Thoracic aorta (tissue), 2 donors: Measurements from ENCODE around the gene AKAP8L. TPM values are rescaled to one million over a fixed set of nuclear protein-coding genes. Genes with fewer than 3 reads are reported as not detected.

Source experiments
- ATAC-seq: fragments of 150-250 bp; one replicate; pipeline ENCODE4 v1.8.0; 2017; ENCODE audit warnings: low read depth; ENCODE audit not compliant: insufficient number of reproducible peaks, low FRiP score
- DNase-seq: peaks from one replicate; pipeline ENCODE4 v3.0.0-alpha.2; 2020; ENCODE audit warnings: low spot score
- H3K27ac ChIP-seq, 2 donors: fragments of 200-600 bp; sonication (generic); 1 replicate in 1 of 2; 2 replicates in 1 of 2; pipeline ENCODE4 v1.5.1; 2016; ENCODE audit warnings: mild to moderate bottlenecking in 2 of 2, moderate library complexity in 2 of 2
- H3K27me3 ChIP-seq: fragments of 200-600 bp; sonication (generic); replicated peaks from 2 replicates; pipeline ENCODE4 v1.6.0; 2016; ENCODE audit warnings: mild to moderate bottlenecking; ENCODE audit not compliant: insufficient read depth
- H3K36me3 ChIP-seq: fragments of 200-600 bp; sonication (generic); one replicate; pipeline ENCODE4 v1.5.1; 2016
- H3K4me1 ChIP-seq, 2 donors: fragments of 200-600 bp; sonication (generic); 1 replicate in 1 of 2; 2 replicates in 1 of 2; pipeline versions ENCODE4 v1.5.1 to v1.6.0; 2016; ENCODE audit warnings: low read depth in 2 of 2, mild to moderate bottlenecking in 1 of 2; ENCODE audit not compliant: control insufficient read depth in 1 of 2
- H3K4me3 ChIP-seq: fragments of 200-600 bp; sonication (generic); 2 replicates; pipeline ENCODE4 v1.5.1; 2016; ENCODE audit warnings: mild to moderate bottlenecking
- H3K9me3 ChIP-seq: fragments of 200-600 bp; sonication (generic); 2 replicates; pipeline ENCODE4 v1.5.1; 2016
- CTCF ChIP-seq: fragments of 200-600 bp; sonication (generic); IDR thresholded peaks from one replicate; pipeline ENCODE4 v1.5.1; 2019; ENCODE audit warnings: antibody characterized with exemption
- total RNA-seq, 2 donors: library from RNA; depleted of rRNA; stranded (reverse); fragments of >200 nt; gene quantifications; one replicate each; pipeline versions ENCODE4 v1.1.0 to v1.2.3, GENCODE V29; 2016

Gene AKAP8L
- total RNA-seq, 2 donors from 2014 or later: 163 to 247 TPM

GRCh38 chr19:15426485-15427349 is 7.9 kb upstream of the AKAP8L start:
- no peak for ATAC-seq
- Histone ChIP-seq H3K27ac (no peak overlapping the region), H3K9me3 (no peaks in the 10 kb centered on the region), H3K36me3 (peaks cover 65% of the 10 kb centered on the region), H3K4me1 (peaks cover 17 to 33% of the 10 kb centered on the region in 2 donors), H3K4me3 (no peak overlapping the region), H3K27me3 (no peaks in the 10 kb centered on the region)
- DNase-seq: no peak
- no peak for TF ChIP-seq CTCF

GRCh38 chr19:15425321-15425950 is 6.6 kb upstream of the AKAP8L start:
- Histone ChIP-seq H3K4me3 (no peak overlapping the region), H3K27me3 (no peaks in the 10 kb centered on the region), H3K27ac (no peak overlapping the region), H3K9me3 (no peaks in the 10 kb centered on the region), H3K4me1 (peaks cover 4 to 22% of the 10 kb centered on the region in 2 donors), H3K36me3 (peaks cover 62% of the 10 kb centered on the region)
- DNase-seq (no peak), ATAC-seq (no peak)
- no peak for TF ChIP-seq CTCF

- no peak for TF ChIP-seq CTCF
These were observed 6.0 kb upstream of the AKAP8L start for GRCh38 chr19:15424692-15425272.

GRCh38 chr19:15424121-15424520 is 5.3 kb upstream of the AKAP8L start:
- H3K4me3 ChIP-seq: no peak overlapping the region
- H3K36me3 ChIP-seq: peaks cover 61% of the 10 kb centered on the region
- no peak overlapping the region for H3K27ac ChIP-seq
- DNase-seq (no peak), ATAC-seq (no peak)
- H3K27me3 ChIP-seq: no peaks in the 10 kb centered on the region
- no peak for TF ChIP-seq CTCF
- H3K9me3 ChIP-seq: no peaks in the 10 kb centered on the region
- peaks cover 2 to 23% of the 10 kb centered on the region in 2 donors for H3K4me1 ChIP-seq

More at GRCh38 chr19:15424692-15425272, 6.0 kb upstream of the AKAP8L start:
- Histone ChIP-seq H3K4me3 (no peak overlapping the region), H3K36me3 (peaks cover 61% of the 10 kb centered on the region), H3K4me1 (peaks cover 2 to 19% of the 10 kb centered on the region in 2 donors), H3K27me3 (no peaks in the 10 kb centered on the region), H3K9me3 (no peaks in the 10 kb centered on the region), H3K27ac (no peak overlapping the region)
- DNase-seq: no peak
- no peak for ATAC-seq

GRCh38 chr19:15423130-15423529 is 4.3 kb upstream of the AKAP8L start:
- DNase-seq (no peak), ATAC-seq (no peak)
- peaks cover 2 to 23% of the 10 kb centered on the region in 2 donors for H3K4me1 ChIP-seq
- H3K27me3 ChIP-seq: no peaks in the 10 kb centered on the region
- no peak overlapping the region for H3K4me3 ChIP-seq
- no peak for TF ChIP-seq CTCF
- peak overlapping the region in 1 of 2 donors; percentile 9 for H3K27ac ChIP-seq
- no peaks in the 10 kb centered on the region for H3K9me3 ChIP-seq
- H3K36me3 ChIP-seq: peaks cover 53% of the 10 kb centered on the region
